ELR (cell line): Measurements from ENCODE around the gene ALPL.

Source experiments
- DNase-seq: peaks from one replicate; pipeline ENCODE4 v3.0.0-alpha.2; 2015; ENCODE audit warnings: low read depth

The ALPL gene

DNA sequence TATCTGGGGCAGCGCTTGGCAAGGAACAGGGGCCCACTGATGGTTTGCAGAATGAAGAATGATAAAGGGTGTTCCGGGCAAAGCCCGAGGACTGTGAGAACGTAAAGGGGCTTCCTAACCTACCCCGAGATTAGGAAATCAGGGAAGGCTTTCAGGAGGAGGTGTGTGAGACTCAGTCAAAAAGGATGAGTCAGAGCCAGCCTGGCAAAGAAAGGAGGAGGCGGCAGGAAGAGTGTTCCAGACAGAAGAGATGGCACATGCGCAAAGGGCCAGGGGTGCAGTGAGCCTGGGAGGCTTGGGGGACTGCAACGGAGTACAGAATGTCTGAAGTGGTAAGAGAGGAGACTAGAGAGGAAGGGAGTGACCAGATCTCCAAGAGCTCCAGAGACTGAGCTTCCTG is 89.7 kb downstream of the ALPL start:
- DNase-seq: no peak

DNA sequence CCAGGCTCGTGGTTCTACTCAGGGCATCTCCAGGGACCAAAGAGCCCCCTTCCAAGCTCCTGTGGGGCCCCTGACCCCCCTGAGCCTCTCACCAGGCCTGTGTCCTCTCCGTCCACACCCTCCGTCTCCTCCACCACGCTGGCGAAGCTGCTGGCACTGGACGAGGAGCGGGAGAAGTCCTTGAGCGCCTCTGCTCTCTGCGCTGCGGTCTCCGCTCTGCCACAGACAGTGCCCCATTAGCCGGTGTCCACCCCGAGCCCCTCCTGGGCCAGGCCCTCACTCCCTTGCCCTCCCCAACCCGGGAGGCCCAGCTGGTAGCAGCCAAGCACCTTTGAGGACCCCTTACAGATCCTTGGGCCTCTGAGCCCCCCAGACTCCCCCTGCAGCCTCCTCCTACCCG is 90.2 kb downstream of the ALPL start:
- DNase-seq: no peak

DNA sequence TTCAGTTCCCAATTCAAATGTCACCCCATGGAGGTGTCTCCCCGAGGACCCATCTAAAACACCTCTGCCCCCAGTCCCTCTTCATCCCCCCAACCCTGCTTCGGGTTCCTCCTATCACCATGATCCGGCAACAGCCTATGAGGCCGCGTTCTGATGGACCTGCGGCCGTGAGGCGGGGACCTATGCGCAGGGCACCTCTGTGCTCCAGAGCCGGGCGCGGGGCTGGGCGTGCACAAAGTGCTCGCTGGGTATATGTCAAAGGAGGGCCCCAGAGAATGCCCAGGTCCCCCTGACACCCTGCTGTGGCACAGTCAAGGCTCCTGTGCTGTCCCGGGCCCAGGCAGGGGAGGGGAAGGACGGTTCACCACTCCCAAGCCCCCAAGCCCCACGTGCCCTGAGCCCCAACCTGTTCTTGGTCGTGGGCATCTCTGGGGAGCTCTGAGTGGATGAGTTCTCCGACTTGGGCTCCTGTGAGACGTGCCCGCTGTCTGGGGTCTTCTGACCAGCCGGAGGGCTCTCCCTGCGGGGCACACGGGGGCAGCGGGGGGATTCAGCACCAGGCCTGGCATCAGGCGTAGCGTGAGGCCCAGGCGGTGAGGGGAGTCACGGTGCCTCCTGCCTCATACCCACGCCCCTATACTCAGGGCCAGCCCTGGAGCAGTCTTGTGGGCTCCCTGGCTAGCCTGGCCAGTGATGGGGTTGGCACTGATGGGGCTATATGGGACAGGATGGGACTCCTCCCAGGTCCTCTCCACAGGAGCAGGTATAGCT is 92.2 kb downstream of the ALPL start:
- no peak for DNase-seq

DNA sequence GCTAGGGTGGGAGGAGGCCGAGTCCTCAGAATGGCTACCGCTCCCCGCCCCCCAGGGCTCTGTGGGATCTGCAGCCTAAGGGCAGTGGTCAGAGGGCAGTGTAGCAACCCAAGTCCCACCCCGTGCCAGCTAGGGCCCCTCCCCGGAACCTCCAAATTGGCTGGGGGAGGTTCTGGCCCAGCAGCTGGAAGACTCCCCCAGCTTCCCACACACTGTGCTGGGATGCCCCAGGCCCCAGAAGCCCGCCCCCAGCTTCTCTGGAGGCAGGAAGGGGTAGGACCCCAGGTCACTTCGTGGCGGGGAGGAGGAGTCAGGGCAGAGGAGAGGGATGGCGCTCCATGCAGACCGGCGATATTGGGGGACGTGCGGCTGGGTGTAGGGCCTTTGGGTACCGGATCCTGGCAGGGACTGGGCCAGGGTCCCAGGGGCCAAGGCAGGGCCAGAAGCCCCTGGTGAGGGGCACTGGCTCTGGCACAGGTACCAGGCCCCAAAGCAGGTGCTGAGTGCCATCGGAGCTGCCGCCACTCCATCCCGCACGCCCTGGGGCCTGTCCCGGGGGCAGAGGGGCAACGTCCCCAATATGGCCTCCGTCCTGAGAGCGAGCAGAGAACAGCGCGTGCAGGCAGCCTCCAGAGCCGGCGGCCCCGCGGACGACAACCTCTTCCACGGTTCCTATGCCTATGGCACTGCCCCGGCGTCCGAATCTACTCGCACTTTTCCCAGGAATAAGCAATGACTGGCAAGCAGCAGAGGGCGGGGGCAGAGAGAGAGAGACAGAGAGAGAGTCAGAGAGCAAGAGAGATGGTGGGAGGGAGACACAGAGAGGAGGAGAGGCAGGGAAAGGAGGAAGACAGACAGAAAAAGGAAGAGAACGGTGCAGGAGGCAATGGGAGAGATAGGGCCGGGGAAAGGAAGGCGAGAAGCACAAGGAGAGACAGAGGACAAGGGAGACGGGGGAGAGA is 94.2 kb downstream of the ALPL start:
- DNase-seq: no peak

DNA sequence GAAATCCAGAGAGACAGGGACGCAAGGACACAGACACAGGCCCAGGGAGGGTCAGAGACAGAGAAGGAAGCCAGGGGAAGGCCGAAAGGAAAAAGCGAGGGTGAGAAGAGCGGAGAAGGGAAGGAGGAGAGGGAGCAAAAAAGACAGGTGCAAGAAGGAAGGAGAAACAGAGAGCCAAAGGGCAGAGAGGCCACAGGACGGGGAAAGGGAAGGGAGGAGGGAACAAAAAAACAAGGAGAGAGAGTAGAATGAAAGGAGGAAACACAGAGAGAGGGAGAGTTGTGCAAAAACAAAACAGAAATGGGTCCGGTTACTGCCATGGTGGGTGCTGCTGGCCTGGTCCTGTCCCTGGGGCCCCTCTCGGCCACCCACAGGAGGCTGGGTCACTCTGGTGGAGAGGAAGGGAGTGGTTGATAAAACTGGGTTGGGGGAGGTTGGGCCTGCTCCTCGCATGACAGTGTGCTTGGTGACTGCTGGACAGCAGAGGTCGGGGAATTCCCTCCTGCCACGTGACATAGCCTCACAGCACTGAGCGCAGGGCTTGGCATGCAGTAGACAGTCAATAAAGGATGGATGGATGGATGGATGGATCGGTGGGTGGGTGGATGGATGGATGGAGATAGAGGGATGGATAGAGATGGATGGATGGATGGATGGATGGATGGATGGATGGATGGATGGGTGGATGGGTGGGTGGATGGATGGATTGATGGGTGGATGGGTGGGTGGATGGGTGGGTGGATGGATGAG is 95.2 kb downstream of the ALPL start:
- DNase-seq: peak; percentile 37

DNA sequence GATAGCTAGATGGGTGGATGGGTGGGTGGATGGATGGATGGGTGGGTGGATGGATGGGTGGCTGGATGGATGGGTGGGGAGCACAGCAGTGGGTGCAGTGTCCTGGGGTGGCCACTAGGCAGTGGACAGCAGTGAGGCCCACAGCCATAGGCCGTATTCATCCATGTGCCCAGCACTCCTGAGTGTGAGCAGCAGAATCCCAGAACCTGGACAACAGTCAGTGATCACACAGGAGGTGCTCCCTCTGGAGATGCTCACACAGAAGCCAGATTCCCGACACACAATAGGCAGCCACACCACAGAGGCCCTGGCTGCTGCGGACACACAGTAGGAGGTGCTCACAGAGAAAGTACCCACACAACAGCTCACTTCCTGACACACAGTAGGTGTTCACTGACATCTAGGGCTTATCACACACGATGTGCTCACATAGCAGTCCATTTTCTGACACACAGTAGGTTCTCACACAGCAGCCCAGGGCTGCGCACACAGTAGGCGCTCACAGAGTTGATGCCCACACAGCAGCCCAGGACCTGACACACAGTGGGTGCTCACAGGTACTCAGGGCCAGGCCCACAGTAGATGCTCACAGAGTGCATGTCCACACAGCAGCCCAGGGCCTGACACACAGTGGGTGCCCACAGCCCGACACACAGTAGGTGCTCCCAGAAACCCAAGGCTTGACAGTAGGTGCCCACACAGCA is 95.9 kb downstream of the ALPL start:
- no peak for DNase-seq

DNA sequence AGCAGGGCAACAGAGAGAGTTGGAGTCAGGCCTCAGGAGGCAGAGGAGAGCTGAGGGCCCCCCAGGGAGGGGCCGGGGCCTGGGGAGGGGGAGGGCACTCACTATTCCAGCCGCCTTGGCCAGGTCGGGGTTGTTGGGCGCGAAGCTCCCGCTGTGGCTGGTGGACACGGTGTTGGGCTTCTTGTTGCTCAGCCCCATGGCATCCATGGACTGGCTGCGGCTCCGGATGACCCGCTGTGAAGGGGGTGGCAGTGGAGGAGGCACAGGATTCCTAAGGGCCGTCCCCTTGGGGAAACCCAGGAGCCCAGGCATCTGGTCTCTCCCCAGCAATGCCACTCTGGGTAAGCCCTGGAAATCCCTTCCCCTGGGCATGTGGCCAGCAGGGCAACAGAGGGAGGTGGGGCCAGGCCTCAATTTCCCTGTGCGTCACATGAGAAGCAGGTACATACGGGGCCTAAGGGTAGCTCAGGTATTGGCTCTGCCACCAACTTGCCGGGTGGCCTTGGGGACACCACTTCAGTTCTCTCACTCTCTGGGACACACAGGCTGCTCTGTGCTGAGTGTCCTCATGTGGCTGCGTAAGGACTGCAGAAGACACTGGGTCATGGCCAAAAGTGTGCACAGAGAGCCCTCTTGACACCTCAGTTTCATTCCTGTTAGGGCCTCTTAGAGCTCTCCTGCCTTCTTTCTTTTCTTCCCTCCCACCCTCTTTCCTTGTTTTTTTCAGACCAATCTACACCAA is 96.9 kb downstream of the ALPL start:
- no peak for DNase-seq

DNA sequence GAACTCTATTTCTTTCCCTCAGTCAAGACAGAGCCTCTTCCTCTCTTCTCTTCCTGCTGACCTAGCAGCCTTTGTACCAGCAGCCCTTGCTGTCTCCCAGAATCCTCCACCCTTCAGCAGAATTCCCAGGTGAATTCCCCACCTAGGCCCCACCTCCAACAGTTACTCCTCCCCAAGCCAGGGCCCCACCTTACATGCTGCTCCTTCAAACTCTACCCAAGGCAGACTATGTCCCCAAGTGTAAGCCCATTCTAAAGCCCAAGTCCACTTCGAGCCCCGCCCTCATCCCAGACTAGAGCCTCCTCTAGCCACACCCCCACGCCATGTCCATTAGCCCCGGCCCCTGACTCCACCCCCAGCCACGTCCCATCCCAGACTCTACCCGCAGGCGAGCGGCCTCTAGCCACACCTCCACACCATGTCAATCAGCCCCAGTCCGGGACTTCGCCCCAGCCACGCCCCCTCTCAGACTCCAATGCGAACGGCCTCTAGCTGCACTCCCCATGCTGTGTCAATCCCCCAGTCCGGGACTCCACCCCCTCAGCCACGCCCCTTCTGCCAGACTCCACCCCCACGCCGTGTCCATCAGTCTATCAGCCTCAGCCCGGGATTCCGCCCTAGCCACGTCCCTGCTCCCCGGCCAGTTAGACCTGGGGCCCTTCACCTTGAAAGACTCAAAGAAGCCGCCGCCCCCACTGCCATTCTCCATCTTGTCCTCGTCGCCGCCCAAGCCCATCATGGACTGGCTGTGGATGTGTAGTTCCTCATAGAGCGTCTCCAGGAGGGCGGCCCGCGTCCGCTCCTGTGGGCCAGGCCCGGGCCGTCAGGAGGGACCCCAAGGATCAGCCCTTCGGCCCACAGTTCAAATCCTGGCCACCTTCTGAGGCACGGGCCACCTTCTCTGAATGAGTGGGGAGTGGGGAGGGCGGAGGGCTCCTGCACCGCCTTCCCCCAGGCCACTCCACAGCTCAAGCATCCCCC is 98.6 kb downstream of the ALPL start:
- peak; percentile 72 for DNase-seq

DNA sequence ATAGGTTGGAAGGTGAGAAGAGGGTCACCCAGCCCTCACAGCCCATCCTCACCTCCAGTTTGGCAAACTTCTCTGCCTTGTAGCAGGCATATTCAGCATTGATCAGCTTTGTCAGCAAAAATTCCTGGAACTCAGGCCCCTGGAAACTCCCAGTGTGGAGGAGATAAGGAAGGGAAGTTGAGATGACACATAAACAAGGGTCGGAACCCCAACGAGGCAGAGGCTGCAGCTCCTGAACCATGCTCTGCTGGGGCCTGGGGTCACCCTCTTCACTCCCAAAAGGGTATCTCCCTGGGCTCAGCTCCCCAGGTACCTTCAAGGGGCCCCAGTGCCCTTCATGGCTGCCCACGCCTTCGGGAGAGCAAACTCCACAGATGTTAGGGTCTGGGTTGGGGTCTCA is 99.6 kb downstream of the ALPL start:
- DNase-seq: no peak

DNA sequence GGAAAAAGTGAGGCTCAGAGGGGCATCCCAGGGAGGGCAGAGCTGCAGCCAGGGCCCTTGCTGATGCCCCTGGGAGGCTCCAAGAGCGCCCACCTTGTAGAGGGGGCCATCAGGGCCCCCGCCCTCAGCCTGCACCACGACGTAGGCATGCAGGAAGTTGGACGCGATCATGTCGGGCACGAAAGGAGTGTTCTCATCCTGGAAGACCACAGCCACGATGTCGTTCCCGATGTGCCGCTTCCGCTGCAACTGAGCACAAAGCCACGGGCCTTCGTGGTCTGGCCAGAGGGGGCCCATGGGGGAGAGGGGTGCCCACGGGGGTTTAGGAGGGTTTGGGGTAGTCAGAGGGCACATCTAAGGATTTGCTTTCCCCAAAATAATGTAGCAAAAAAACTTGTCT is 100.8 kb downstream of the ALPL start:
- no peak for DNase-seq

DNA sequence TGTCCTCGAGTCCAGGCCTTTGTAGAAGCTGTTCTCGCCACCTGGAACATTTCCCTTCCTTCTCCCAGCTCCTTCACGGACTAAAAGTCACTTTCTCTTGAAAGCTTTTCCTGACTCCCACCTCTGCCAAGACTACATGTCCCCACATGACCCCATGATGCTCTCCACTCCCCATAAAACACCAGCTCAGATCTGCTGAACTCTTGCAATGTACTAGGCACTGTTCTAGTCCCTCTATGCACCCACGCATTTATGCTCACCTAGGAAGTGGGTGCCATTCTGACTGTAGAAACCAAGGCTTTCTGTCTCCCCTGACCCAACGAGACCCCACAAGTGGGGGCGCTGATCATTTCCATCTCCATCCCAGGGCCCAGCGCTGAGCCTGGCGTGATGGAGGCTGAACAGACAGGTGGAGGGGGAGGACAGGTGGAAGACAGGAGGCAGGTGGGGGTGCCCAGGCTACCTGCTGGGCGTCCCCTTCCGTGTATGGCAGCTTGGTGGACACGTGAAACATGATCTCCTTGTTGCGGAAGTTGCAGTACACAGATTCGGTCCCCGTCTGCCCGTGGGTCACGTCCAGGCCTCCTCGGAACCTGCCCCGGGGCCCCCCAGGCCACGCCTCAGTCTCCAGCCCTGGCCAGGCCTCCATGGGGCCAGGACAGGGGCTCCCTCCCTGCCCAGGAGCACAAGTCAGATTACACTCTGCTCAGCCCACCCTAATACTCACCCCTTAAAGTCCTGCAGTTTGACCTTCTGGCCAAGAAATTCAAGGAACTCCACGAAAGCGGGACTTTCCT is 102.0 kb downstream of the ALPL start:
- DNase-seq: no peak

DNA sequence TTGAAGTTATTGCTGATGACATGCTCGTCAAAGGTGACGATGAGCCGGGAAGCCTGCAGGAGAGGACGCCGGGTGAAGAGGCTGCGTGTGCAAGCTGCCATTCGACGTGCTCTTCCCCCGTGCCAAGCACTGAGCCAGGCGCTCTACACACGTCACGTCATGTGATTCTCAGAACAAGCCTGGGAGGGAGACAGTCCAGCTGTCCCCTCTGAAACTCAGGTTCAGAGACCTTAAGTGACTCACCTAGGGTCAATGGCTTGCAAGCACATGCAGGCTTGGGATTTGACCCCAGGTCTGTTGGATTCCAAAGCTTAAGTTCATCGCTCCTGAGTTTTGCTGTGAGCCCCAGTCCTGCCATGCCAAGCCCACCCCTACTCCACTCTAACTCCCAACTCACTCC is 102.8 kb downstream of the ALPL start:
- DNase-seq: no peak

DNA sequence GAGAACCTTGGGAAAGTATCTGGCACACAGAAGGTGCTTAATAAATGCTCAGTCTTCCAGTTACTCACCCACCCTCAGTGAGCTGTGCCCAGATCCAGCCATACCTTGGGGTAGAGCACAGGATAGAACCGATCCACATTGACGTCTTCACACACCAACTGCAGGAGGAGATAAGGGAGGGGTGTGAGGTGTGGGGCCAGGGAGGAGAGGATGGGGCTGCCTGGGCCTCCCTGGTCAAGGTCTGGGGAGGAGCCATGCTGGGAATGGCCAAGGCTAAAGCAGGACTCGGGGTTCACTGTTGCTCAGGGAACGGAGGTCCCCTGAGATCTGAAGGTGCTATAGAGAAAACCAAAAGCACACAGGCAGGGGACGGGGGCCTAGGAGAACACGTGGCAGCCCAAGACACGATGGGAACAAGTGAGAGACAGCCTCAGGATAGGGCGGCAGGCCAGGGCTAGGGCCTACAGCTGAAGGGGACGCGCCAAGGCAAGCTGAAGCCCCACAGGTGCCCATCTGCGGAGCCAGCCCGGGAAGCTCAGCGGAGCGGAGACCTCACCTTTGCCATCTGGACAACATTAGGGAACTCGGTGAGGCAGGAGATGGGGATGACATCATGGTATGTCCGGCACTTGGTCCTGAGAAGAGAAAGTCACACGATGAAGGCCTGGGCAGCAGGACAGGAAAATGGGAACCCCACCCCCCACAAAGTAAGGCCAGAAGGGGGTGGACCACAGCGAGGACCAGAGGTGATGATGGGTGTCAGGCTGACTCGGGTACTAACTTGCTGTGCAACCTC is 104.0 kb downstream of the ALPL start:
- no peak for DNase-seq

DNA sequence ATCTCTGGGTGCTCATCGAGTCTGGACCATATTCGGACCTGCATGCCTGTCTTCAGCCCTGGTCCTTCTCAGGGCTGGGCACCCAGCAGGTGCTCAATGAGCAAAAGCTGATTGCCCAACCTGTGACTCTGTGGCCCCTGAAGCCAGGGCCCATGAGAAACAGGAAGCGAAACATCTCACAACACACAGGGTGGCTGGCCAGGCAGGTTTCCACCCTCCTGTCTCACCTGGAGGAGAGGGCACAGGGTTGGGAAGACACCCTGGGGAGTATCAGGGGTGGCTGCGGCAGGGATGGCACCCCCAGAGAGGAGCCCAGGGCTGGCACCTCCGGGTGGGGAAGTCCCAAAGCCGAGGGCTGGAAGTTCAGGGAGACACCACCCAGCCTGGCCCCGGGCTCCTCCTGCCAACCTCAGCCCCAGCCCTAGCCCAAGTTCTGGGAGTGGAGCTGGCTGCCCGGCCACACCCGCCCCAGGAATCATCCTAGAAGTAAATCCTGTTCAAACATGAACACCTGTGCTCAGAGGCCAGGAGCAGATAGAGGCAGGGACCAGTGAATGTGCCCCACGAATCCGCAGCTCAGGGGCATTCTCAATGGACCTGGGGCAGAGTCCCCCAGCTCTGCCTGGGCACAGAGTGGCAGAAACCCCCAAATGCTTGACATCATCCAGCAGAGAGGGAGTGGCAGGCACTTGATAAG is 105.3 kb downstream of the ALPL start:
- no peak for DNase-seq

DNA sequence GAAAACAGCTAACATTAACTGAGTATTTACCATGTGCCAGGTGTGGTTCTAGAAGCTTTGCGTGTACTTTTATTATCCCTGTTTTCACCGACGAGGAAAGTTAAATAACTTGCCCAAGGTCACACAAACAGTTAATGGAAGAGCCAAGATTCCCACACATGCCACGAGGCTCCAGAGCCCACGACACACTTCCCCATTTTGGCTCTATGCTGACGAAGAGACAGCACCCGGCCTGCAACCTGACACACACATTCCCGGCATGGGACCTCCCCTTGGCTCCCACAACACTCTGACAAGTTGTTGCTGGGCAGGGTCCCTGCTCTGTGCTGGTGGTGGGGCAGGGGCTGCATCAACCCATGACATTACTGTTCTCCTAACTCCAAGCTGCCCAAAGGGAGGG is 107.1 kb downstream of the ALPL start:
- DNase-seq: no peak

DNA sequence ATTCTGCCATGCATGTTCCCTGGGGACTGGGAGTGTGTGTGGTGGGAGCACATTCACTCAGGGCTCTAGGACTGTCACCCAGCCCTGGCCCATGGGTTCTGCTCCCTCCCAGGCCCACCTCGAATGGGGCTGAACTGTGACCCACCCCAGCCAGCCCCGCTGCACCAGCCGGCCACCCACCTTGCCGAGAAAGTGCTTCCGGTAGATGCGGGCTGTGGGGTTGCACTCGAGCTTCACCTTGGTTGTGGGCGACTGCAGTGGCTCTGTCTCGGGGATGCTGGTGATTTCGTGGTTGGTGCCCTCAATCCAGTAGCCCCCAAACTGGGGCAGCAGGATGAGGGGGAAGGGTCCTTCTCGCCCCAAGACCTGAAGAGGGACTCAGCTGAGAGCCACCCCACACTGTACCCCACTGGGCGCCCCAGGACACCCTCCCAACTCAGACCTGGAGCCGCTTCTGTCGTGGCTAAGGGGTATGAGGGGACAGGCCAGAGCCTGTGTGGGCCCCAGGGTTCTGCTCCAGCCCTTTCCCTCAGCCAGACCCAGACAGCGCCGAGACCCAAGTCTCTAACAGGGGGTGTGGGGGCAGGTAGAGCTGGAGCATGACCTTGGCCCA is 108.0 kb downstream of the ALPL start:
- no peak for DNase-seq

DNA sequence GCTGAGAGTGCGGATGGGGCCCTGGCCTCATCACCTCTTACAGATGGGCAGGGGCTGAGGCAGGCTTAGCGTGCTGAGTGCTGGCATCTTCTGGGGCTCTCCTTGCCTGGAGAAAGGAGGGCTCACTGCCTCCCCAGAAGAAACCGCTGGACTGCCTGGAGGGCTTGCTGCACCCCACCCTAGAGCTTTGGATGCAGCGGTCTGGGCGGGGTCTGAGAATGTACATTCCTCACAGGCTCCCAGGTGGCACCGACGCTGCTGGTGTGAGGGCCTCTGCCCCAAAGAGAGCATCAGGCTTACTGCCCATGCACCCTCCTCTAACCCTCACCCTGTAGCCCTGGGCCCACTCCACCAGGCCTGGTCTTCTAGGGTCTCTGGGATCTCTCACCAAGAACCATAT is 108.8 kb downstream of the ALPL start:
- no peak for DNase-seq
